GM18907 (cell line): ENCODE data around the gene IL10.

Experiments
- ATAC-seq: cut with Tn5 transposase; IDR thresholded peaks from one replicate; pipeline ENCODE4 v1.9.1; 2021; ENCODE audit warnings: mild to moderate bottlenecking, moderate library complexity; ENCODE audit not compliant: unreplicated experiment

The IL10 gene

DNA sequence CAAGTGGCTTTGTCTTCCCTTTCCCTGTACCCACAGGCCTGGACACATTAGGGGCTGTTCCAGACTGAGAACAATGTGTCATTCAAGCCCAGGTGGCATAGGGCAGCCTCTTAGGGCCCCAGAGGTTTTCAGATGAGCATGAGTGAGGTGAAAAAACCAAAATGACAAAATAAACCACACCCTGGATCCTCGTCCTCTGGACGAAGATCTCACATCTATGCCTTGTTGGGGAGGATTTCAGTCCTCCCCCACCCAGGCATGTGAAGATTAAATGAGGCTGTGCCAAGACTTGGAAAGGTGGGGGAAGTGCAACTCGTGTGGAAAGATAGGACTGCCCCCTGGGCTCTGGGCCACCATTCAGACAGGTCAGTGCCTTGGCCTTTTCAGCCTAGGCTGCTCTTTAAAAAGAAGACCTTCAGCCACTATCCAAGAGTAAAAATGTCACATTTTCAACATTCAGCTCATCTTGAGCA is 34.5 kb downstream of the IL10 start:
- no peak for ATAC-seq

DNA sequence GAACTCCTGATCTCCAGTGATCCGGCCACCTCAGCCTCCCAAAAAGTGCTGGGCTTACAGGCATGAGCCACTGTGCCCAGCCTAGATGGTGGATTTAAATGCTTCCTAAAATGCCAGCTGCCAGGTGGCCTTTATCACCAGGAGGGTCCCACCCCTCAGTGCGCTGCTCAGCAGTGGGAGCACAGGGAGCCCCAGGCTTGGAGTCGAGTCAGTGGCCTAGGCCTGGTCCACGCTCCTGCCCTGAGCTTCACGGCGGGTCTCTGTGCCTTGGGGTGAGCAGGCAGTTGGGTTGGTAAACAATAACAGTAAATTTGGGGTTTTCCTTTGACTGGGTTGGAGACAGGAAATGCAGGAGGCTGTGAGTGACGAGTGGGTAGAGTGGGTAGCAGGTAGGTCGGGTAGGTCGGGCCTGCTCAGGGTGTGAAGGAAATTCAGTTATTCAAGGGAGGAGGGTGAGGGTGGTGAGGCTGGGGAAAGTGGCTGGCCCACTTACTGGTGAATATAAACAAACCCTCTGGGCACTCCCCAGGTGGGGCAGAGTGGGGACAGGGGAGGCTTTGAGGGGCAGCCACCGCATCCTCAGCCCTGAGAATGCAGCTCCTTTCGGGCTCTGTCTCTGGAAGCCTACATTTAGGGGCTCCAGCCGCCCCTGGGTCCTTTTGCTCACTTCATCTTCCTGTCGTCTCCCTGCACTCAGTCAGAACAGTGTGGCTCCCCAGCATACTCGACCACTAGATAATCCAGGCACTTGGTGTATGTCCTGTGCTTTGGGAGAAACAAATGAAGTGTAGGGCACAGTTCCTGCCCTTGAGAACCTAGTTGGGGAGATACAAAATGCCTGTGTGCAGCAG is 35.2 kb downstream of the IL10 start:
- ATAC-seq, result no peak

DNA sequence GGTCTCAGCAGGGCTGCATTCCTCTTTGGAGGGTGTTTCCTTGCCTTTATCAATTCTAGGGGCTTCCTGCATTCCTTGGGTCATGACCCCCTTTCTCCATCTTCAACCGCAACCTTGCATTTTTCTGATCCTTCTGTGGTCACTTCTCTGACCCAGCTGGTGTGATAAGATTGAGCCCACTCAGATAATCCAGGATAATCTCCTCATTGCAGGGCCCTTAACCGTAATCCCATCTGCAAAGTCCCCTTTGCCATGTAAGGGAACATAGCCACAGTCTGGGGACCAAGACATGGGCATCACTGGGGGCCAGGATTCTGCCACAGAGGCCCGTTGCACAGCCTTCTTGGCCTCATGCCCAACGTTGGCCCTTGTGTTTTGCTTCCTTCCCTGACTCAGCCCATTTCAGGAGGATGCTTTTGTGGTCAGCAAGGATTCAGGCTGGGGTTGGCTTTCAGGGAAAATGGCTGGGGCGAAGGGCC is 36.7 kb downstream of the IL10 start:
- ATAC-seq, result no peak

DNA sequence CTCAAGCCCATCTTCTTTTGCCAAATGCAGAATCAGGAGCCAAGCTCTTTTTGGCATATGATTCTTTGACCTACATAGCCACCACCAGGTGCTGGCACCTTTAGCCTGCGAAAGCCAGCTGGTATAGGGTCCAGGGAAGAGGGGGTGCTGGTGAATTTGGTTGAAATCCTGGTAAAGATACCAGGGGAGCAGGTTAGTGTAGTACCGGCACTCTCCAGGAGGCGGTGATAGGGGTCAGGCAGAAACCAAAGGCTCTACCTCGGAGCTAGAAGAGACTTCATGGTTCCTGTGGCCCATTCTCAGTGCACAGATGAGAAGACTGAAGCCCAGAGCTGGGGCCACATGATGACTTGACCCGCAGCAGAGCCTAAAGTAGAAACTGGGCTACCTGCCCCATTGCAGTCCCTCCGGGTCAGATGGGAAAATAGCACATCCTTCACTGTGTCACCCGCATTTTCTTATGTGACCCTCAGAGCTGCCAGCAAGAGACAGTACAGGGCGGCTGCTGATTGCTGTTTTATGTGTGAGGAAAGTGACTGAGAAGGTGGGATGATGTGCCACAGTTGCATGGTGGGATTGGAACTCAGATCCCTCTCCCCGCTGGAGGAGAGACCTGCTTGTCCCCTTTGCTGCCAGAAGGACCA is 37.7 kb downstream of the IL10 start:
- peak; percentile 27 for ATAC-seq

DNA sequence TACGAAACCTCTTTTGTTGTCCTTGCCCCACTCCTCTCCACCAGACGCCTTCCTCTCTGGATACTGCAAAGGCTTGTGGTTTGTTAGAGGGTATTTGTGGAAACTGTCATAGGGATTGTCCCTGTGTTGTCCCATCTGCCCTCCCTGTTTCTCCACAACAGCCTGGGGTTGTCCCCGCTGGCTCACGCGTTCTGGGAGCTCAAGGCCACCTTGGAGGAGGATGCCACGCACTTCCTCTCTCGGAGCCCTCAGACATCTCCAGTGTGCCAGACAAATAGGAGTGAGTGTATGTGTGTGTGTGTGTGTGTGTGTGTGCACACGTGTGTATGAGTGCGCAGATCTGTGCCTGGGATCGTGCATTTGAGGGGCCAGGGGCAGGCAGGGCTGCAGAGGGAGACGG is 39.3 kb downstream of the IL10 start:
- ATAC-seq, result no peak

DNA sequence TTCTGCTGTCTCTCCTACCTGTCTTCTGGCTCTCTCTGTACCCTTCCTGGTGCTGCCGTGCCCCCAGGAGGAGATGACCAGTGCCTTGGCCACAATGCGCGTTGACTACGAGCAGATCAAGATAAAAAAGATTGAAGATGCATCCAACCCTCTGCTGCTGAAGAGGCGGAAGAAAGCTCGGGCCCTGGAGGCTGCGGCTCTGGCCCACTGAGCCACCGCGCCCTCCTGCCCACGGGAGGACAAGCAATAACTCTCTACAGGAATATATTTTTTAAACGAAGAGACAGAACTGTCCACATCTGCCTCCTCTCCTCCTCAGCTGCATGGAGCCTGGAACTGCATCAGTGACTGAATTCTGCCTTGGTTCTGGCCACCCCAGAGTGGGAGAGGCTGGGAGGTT is 39.8 kb downstream of the IL10 start:
- ATAC-seq, result no peak

DNA sequence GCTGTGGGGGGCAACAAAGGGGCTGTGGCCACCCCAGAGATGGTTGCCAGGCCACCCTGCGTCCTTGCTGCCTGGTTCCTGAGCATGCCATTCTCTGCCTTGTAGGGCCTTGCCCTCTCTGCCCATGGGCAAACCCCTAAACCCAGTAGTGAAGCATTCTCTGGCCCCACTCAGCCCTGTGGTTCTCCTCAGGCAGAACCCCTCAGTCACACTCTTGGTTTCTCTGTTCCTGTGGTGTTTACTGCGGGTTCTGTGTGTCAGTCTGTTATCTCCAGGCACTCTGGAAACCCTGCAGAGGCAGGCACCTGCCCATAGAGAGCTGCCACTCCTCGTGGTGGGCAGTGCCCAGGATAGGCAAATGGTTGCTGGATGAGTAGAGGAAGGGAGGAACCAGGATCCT is 42.8 kb downstream of the IL10 start:
- no peak for ATAC-seq

DNA sequence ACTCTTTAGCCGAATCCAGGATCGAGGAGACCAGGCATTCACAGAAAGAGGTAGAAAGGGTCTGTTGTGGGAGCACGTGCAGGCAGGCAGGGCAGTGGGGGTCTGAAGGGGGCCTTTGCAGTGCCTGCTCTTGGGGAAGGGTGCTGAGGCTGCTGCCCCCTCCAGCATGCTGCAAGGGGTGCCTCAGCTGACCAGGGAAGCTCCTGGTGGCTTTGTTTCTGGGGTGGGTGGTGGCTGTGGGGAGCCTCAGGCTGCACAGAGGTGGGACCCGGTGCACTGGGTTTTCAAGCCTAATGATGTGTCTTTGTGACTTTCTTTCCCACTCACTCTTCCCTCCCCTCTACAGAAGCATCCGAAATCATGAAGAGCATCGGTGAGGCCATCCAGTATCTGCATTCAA is 43.2 kb downstream of the IL10 start:
- no peak for ATAC-seq

DNA sequence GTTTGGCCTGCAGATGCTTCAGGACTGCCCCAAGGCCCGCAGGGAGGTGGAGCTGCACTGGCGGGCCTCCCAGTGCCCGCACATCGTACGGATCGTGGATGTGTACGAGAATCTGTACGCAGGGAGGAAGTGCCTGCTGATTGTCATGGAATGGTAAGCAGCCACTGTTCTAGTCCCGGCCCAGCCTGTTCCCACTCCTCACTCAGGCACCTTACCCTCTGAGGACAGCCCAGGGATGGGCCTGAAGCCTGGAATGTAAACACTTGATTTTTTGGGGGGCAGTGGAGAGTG is 43.7 kb downstream of the IL10 start:
- ATAC-seq, result no peak

DNA sequence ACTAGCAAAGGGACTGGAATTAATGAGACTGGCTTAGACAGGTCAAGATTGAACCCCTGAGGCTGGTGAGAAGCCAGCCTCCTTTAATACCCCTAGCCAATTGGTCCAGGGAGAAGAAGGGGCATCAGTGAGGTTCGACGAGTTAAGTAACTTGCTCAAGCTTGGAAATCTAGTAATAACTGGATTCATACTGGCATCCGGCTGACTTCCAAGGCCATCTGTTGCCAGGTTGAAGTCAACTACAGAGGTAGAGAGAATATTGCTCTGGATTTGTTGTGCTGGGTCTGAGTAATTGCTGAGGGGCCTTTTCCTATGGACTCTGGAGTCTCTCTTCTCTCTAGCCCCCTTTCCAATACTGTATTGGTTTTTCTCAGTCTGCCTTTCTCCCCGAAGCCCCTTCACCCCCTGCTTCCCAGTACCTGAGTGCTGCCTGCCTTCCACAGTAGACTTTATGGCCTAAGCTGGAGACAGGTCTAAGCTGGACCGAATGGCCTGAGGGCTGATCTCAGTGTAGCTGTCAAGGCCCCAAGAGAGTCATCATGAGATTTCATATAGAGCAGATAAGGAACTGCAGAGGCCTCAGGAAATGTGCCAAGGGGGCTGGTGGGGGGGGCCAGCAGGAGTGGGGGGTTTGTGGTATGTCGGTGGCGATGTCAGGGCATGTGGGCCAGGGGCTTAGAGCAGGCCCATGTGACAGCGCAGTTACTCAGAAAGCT is 44.2 kb downstream of the IL10 start:
- ATAC-seq, result no peak

DNA sequence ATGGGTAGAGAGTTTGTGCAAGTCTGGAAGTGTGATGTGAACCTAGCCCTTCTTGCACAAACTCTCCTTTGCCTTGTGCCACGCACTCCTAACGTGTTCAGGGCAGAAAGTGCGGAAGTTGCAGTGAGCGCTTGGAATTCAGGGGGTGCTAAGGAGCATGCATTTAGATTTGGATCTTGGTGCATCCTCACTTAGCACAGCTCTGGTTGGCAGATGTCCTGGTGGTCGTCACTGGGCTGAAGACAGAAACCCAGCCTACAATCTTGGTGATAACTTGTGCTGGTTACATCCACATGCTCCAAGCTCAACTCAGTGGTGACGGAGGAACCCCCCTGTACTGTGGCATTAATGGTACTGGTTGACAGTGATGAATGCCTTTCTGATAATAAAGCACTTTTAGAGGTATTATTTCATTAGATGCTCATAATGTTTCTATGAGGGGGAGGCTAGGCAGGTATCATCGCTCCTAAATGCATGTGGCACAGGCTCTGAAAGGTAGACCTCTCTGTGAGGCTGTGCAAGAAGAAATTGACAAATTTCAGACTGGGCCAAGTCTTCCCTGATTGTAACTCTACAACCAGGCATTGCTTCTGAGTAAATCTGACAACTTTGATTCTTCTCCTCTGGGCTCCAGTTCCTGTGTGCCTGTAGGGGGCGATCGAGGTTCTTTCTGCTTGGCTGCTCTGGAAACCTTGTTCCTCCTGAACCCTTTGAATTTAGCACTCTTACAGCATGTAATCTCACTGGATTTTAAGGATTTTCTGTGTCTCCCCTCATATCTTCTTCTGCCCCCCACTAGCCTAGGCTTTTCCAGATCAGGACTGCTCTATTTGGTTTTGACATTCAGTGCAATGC is 47.0 kb downstream of the IL10 start:
- no peak for ATAC-seq

DNA sequence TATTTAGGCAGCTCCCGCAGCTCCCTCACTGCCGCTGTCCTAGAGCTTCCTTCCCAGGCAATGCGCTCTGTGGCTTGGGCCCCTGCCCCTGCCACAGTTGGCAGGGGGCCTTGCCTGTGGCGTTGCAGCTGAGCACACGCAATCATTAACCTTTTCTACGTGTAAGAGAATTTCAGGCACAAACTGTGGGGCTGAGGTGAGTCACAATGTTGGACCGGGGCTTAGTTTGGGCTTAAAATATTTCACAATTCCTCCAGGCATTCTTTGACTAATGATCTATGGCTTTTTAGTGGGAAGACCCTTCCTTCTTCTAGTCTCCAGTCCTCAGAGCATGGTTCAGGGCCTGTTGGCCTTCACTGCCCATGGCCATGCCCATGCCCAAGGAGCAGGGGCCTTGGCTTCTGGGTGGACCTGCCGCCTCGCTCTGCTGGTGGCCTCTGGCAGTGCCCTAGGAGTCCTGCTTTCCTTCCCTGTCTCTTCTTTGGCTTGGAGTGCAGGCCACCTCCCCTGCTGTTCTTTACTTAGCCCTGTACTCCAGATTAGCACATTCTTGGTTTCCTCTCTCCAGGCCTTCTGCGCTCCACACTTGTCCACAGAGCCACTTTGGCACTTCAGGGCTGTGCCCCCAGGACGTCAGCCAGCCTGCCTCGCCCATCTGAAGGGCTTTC is 48.4 kb downstream of the IL10 start:
- ATAC-seq, result no peak

DNA sequence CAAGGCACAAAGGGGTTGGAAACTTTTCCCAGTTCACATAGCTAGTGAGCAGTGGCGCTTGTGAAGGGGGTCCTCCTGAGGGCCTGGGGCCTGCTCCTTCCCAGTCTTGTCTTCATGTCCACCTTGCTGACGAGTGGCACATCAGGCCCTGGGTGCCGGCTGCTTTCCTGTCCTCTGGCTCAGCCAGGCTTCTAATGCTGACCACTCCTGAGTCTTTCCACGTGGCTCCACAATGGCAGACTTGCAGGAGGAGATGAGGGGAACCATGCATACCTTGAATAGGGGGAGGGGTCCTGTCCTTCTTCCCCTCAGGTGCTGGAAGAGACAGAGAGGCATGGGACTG is 48.9 kb downstream of the IL10 start:
- ATAC-seq, result no peak

DNA sequence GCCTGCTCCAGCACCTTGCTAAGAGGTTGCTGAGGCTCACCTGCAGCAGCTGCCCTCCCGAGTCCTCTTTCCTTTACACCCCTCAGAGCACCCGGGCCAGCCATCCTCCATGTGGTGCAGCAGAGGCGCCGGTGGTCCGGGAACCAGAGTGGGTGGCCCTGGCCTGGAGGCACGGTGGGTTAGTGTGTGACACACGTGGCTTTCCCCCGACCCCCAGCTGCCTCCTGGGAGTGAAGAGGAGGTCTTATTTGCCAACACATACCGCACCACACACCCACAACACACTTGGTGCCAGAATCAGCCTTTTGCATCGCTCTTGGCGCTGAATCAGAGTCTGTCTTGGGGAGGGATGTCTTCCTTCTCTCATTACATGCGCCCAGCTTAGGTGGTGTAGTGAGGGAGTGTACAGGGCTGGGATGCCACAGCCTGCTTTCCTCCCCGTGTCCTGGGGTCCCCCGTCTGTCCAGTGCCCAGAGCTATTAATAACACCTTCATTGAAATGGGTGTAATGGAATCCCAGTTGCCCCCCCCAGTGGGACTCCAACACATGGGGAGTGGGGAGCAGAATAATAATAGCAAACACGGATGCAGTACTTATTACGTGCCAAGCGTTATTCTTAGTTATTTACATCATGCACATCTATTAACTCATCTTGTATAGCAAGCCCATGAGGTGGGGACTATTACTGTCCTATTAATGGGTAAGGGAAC is 49.4 kb downstream of the IL10 start:
- ATAC-seq, result no peak

DNA sequence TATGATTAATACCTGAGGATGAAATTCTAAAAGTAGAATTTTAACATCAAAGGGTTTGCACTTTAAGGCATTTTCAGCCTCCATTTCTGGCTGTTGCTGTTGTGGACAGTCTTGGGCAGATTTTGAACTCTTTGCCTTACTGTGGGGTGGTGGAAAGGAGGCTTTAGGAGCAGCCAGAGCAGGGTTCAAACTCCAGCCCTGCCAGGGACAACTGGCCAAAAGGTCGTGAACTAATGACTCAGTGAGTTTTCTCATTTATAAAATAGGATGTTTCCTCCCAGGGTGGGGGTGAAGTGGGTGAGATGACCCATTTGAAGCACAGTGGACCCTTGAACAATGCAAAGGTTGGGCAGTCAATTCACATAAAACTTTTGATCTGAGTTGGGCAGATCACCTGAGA is 50.8 kb downstream of the IL10 start:
- no peak for ATAC-seq

DNA sequence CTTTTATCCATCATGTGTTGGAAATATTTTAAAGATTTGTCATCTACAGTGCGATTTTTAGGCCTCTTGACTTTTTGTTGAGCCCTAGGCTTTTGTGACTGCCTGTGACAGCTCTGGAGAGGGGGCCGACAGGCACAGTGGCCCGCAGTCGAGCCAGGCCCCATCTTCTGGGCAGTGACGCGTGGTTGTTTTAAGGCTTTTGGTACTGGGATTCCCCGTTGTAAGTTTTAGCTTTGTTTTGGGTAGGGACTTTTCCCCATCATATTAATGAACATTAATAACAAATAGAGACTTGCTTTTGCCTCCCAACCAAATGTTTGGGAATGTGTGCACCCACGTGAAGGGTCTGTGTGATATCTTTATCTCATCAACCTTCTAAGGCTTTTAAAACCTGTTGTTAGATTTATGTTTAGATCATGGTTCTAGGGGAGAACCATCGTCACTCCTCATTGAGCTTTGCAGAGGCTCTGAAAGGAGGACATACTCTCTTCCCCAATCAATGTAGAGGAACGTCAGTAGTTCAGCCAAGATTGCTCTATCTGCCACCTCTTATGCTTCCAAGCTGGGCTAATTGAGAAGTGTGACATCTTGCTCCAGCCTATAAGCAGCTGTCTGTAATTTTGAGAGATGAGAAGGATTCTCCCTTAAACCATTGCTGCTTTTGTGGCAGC is 53.0 kb downstream of the IL10 start:
- ATAC-seq, result peak; percentile 39

DNA sequence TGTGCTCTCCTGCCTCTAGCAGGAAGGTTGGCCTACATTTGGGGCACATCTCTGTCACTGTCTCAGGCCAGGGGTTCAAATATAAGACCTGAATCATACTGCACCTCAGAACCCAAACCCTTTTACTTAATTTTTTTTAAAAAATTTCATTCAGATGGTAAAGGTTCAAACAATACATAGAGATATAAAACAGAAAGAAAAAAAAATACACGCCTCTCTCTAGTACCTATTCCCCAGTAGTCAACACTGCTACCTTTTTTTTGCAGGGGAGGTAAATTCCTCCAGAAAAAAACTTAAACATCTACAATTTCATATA is 54.7 kb downstream of the IL10 start:
- no peak for ATAC-seq
